Peyer's patch (tissue), 4 donors: ENCODE results near the gene CNST.

ENCODE experiments used
- POLR2A ChIP-seq, 2 donors: fragments of 450-650 bp; IDR thresholded peaks; one replicate each; pipeline ENCODE4 v1.5.1; 2017; ENCODE audit warnings: antibody characterized with exemption in 2 of 2, mild to moderate bottlenecking in 2 of 2, moderate library complexity in 2 of 2
- TF ChIP-seq, protein P1 (sequence below), 6 experiments: fragments of 450-650 bp in 4 of 6; fragments of 200-600 bp in 2 of 6; sonication (generic) in 1 of 6; IDR thresholded peaks; one replicate each; pipeline ENCODE4 v1.5.1; 2017 to 2019; ENCODE audit warnings: antibody characterized with exemption in 6 of 6, mild to moderate bottlenecking in 3 of 6, moderate library complexity in 1 of 6

DNA sequence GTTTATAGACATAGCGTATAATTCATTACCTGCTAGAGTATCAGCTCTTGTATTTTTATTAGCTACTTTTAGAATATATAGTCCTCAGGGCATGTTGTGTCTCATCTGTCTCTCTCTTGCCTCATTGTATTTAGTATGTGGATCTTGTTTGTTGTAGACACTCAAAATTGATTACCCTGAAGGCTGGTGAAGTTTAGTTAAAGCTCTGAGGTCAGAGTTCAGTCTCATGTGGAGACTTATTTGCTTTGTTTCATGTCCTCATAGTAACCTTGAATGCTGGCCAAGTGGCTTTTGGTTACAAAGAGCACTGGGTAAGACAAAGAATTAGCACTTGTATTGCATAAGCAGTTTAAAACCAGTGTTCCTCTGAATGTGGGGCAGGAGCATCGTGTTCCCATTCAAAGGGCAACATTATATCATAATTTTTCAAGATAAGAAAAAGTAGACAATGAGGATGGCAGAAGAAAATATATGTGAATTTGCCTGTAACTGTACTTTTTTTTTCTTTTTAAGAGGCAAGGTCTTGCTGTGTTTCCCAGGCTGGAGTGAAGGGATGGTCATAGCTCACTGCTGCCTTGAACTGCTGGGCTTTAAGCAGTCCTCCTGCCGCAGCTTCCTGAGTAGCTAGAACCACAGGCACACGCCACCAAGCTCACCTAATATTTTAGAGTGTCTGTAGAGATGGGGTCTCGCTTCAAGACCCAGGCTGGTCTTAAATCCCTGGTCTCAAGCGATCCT, 17.4 kb downstream of the CNST start:
- TF ChIP-seq, protein P1, sequence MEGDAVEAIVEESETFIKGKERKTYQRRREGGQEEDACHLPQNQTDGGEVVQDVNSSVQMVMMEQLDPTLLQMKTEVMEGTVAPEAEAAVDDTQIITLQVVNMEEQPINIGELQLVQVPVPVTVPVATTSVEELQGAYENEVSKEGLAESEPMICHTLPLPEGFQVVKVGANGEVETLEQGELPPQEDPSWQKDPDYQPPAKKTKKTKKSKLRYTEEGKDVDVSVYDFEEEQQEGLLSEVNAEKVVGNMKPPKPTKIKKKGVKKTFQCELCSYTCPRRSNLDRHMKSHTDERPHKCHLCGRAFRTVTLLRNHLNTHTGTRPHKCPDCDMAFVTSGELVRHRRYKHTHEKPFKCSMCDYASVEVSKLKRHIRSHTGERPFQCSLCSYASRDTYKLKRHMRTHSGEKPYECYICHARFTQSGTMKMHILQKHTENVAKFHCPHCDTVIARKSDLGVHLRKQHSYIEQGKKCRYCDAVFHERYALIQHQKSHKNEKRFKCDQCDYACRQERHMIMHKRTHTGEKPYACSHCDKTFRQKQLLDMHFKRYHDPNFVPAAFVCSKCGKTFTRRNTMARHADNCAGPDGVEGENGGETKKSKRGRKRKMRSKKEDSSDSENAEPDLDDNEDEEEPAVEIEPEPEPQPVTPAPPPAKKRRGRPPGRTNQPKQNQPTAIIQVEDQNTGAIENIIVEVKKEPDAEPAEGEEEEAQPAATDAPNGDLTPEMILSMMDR (IDR thresholded peaks at IDR 0.05) = no peak
- TF ChIP-seq POLR2A (IDR thresholded peaks at IDR 0.05) = peak in 1 of 2 donors; percentile 24
